GM13976 (cell line): Measurements from ENCODE around the gene SPATS2L.

Experiments
- DNase-seq: peaks from one replicate; pipeline ENCODE4 v3.0.0; 2012; ENCODE audit warnings: low spot score
- in situ Hi-C: fragments of 300-500 bp; cut with MboI; formaldehyde crosslinking; loops from one replicate; pipeline ENCODE4 v1.12.0; 2022; ENCODE audit warnings: low sequenced_read_pairs, mixed read lengths, inconsistent platforms; ENCODE audit not compliant: unreplicated experiment
- TF ChIP-seq, protein P1 (sequence below): IDR thresholded peaks from 2 replicates; pipeline ENCODE4 v1.5.1; 2012; ENCODE audit warnings: borderline replicate concordance, mild to moderate bottlenecking; ENCODE audit not compliant: insufficient read depth; ENCODE audit errors: extremely low read depth, missing control alignments, control extremely low read depth

SPATS2L gene, protein sequence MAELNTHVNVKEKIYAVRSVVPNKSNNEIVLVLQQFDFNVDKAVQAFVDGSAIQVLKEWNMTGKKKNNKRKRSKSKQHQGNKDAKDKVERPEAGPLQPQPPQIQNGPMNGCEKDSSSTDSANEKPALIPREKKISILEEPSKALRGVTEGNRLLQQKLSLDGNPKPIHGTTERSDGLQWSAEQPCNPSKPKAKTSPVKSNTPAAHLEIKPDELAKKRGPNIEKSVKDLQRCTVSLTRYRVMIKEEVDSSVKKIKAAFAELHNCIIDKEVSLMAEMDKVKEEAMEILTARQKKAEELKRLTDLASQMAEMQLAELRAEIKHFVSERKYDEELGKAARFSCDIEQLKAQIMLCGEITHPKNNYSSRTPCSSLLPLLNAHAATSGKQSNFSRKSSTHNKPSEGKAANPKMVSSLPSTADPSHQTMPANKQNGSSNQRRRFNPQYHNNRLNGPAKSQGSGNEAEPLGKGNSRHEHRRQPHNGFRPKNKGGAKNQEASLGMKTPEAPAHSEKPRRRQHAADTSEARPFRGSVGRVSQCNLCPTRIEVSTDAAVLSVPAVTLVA

DNA sequence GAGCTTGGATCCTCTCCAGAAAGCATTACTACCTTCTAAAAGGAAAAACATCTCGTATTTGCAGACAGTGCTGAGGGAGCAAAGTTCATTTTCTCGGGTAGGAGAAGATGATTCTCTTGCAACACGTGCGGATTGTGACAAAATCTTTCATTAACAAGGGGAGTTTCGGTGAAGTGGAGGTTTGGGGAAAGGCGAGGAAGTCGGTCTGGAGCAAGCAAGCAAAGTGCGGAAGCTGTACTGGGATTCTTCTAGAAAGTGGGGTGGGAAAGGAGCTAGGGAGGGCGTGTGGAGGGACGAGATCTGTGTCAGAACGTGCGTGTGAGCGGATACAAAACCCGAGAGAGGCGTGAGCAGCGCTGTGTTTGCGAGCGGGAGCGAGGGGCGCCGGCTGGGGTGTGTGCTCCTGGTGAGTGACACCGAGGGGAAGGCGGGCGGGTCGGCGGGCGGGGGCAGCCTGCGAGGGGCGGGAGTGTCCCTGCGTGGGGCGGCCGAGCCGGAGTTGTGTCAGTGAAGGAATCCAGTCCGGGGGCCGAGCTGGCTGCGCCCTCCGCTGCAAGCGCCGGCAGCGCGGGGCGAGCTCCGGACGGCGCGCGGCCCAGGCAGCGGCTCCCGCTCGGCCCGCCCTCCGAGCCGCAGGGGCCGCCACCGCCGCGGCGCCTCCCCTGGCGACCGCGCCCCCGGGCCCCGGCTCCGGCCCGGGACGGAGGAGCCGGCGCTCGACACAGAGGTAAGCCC, at the start of gene SPATS2L:
Gene SPATS2L (plus strand): TSS at position 498 of the 735 bp plus-strand sequence. CDS start 82,552 bp downstream, outside the sequence.
- in situ Hi-C loops: no loop called here
- TF ChIP-seq, protein P1, sequence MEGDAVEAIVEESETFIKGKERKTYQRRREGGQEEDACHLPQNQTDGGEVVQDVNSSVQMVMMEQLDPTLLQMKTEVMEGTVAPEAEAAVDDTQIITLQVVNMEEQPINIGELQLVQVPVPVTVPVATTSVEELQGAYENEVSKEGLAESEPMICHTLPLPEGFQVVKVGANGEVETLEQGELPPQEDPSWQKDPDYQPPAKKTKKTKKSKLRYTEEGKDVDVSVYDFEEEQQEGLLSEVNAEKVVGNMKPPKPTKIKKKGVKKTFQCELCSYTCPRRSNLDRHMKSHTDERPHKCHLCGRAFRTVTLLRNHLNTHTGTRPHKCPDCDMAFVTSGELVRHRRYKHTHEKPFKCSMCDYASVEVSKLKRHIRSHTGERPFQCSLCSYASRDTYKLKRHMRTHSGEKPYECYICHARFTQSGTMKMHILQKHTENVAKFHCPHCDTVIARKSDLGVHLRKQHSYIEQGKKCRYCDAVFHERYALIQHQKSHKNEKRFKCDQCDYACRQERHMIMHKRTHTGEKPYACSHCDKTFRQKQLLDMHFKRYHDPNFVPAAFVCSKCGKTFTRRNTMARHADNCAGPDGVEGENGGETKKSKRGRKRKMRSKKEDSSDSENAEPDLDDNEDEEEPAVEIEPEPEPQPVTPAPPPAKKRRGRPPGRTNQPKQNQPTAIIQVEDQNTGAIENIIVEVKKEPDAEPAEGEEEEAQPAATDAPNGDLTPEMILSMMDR: no peak
- peak; percentile 76 for DNase-seq

DNA sequence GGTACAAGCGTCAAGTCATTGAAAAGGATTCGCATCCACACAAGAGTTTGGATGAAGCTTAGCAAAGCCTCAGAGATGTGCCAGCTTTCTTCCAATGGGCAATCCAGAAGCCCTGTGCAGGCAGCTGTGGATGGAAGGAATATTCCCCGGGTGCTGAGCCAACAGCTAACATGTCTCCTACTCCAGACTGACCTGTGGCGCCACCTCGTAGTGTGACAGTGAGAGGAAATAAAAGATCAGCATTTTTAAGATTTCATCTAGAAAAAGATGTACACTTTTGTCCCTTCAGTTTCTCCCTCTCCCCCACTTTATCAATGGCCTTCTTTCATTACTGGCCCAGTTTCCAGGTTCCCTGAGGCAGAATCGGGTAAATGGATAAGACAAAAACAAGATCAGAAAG, 48.9 kb upstream of the SPATS2L start:
- in situ Hi-C loops: no loop called here
- TF ChIP-seq, protein P1: no peak
- DNase-seq: no peak

DNA sequence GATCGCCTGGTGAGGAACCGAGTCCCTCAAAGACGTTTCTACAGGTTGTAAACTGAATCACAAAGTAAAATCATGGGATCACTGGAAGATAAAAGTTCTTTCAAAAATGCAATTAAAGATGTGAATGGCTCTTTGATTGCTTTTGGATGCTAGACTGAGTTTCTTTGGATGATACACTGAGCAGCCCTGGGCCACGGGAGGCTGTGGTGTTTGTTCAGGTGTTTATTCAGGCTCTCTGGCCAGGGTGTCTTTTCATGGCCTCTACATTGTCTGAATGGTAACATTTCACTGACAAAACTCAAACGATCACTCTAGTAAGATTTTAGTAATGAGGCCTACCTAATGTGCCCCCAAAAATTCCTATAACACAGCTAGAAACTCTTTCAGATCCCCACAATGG, 48.4 kb upstream of the SPATS2L start:
- DNase-seq: no peak
- in situ Hi-C loops: no loop called here
- TF ChIP-seq, protein P1: no peak

DNA sequence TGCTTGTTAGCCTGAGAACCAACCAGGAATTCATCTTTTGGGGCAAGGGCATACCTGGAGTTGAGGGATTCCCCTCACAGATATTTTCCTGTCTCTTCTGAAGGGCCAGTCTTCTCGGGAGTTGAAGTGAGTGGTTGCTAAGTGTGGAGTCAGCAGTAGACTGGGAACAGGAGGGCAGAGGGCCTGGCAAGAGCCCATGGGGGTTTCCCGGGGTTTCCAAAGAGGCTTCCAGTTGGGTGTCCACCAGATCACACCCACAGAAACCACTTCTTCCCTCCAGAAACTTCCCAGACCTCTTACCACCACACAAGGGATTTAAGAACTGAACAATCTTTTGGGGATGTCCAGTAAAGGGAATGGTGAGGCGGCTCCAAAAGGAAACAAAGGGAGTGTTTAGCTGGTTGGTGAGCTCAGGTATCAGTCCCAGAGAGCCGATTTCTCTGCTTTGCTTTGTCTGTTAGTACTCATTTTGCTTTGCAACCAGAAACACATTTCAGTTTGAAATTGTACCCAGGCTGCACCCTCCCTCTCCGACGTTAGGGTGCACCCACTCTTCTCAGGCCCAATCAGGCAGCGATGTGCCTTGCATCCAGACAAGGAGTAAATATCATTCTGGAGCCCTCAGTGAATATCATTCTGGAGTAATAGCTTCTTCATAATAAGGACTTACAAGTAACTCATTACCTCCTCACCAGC, 47.5 kb upstream of the SPATS2L start:
- TF ChIP-seq, protein P1: no peak
- in situ Hi-C loops: no loop called here
- DNase-seq: no peak

DNA sequence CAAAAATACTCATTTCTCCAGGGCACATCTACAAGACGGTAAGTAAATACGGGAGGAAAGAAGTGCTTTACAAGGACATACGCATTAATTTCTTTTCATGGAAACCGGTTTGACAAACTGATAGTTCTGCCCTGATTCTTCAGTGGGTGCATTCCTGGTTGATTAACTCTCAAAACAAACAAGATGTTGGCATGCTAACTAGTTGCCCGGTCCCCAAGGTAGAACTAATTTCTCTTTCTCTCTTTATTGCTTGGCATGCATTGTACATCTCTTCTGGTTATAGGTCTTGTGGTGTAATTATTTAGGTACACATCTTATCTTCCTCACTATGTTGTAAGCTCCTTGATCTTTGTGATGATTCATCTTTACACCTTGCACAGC, 46.9 kb upstream of the SPATS2L start:
- in situ Hi-C loops: no loop called here
- TF ChIP-seq, protein P1: no peak
- DNase-seq: no peak

DNA sequence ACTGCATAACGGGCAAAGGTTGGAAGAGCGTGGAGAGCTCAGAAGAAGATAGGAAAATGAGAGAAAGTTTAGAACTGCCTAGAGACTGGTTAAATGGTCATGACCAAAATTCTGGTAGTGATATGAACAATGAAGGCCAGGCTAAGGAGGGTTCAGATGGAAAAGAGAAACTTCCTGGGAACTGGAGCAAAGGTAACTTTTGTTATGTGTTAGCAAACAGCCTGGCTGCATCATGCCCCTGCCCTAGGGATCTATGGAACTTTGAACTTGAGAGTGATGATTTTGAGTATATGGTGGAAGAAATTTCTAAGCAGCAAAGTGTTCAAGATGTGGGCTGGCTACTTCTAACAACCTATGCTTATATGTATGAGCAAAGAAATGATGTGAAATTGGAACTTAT, 44.4 kb upstream of the SPATS2L start:
- no peak for DNase-seq
- TF ChIP-seq, protein P1: no peak
- in situ Hi-C loops: no loop called here
